OCI-LY3 (cell line): Measurements from ENCODE around the gene RABL6.
A peak's percentile ranks its signal among the peaks of the same experiment; 100 is the strongest.
"Not testable (repeated sequence)": the region's sequence is repeated elsewhere in the genome, so short reads cannot be mapped to it uniquely, and the experiment has no call there.

Experiments used
- H2AFZ ChIP-seq: fragments of 200-600, 300-600 bp; shearing (Covaris generic); 2 replicates; pipeline ENCODE4 v1.6.0; 2014; ENCODE audit warnings: antibody characterized with exemption, low read depth, low read length
- H3K27ac ChIP-seq: fragments of 200-600, 300-600 bp; sonication (generic); 2 replicates; pipeline ENCODE4 v1.5.1; 2014; ENCODE audit warnings: mild to moderate bottlenecking, low read length, moderate library complexity, mixed read lengths
- H3K27me3 ChIP-seq: fragments of 200-600, 300-600 bp; sonication (generic); 2 replicates; pipeline ENCODE4 v1.6.1; 2014; ENCODE audit warnings: low read depth, low read length, mixed read lengths
- H3K36me3 ChIP-seq: fragments of 200-600, 300-600 bp; sonication (generic); replicated peaks from 2 replicates; pipeline ENCODE3; 2014; ENCODE audit warnings: low read depth, low read length, mixed read lengths
- H3K4me1 ChIP-seq: fragments of 300-600, 200-600 bp; sonication (generic); 2 replicates; pipeline ENCODE4 v1.6.1; 2014; ENCODE audit warnings: low read length, mixed read lengths
- H3K4me2 ChIP-seq: fragments of 200-600, 300-600 bp; sonication (generic); 2 replicates; pipeline ENCODE4 v1.6.1; 2014; ENCODE audit warnings: low read length, mixed read lengths
- H3K4me3 ChIP-seq: fragments of 300-600, 200-600 bp; sonication (generic); 2 replicates; pipeline ENCODE4 v1.5.1; 2014; ENCODE audit warnings: antibody characterized with exemption, mild to moderate bottlenecking, low read length, moderate library complexity
- H3K79me2 ChIP-seq: fragments of 300-600, 200-600 bp; shearing (Covaris generic); 2 replicates; pipeline ENCODE4 v1.6.1; 2014; ENCODE audit warnings: mild to moderate bottlenecking, low read length, mixed read lengths
- H3K9ac ChIP-seq: fragments of 300-600, 200-600 bp; shearing (Covaris generic); 2 replicates; pipeline ENCODE4 v1.6.0; 2014; ENCODE audit warnings: mild to moderate bottlenecking, low read length, moderate library complexity
- H3K9me3 ChIP-seq: fragments of 200-600, 300-600 bp; shearing (Covaris generic); 2 replicates; pipeline ENCODE4 v1.6.1; 2014; ENCODE audit warnings: low read length, mixed read lengths; ENCODE audit not compliant: insufficient read depth
- H4K20me1 ChIP-seq: fragments of 200-600, 300-600 bp; sonication (generic); 2 replicates; pipeline ENCODE4 v1.6.1; 2016; ENCODE audit warnings: low read length, mixed read lengths; ENCODE audit not compliant: insufficient read depth
- EZH2phosphoT487 ChIP-seq: fragments of 200-600 bp; shearing (Covaris generic); IDR thresholded peaks from 2 replicates; pipeline ENCODE4 v1.6.1; 2018; ENCODE audit warnings: antibody characterized with exemption, mixed run types, low read depth
- TF ChIP-seq, protein P1 (sequence below): fragments of 200-600, 300-600 bp; sonication (generic); IDR thresholded peaks from 2 replicates; pipeline ENCODE4 v1.5.1; 2014; ENCODE audit warnings: antibody characterized with exemption, low read length, low read depth

Gene RABL6

GRCh38 chr9:136839229-136840139, 31.7 kb downstream of the RABL6 start:
- Histone ChIP-seq H3K9ac (no peak overlapping the region), H3K27ac (no peak overlapping the region), H2AFZ (no peak overlapping the region), H3K4me3 (no peak overlapping the region), H3K9me3 (no peaks in the 10 kb centered on the region), H4K20me1 (no peaks in the 10 kb centered on the region), H3K79me2 (no peaks in the 10 kb centered on the region), H3K36me3 (peaks cover 9% of the 10 kb centered on the region), H3K4me2 (no peak overlapping the region), H3K27me3 (no peaks in the 10 kb centered on the region), H3K4me1 (peaks cover 7% of the 10 kb centered on the region)
- TF ChIP-seq EZH2phosphoT487: no peak
- TF ChIP-seq, protein P1, sequence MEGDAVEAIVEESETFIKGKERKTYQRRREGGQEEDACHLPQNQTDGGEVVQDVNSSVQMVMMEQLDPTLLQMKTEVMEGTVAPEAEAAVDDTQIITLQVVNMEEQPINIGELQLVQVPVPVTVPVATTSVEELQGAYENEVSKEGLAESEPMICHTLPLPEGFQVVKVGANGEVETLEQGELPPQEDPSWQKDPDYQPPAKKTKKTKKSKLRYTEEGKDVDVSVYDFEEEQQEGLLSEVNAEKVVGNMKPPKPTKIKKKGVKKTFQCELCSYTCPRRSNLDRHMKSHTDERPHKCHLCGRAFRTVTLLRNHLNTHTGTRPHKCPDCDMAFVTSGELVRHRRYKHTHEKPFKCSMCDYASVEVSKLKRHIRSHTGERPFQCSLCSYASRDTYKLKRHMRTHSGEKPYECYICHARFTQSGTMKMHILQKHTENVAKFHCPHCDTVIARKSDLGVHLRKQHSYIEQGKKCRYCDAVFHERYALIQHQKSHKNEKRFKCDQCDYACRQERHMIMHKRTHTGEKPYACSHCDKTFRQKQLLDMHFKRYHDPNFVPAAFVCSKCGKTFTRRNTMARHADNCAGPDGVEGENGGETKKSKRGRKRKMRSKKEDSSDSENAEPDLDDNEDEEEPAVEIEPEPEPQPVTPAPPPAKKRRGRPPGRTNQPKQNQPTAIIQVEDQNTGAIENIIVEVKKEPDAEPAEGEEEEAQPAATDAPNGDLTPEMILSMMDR: no peak

DNA sequence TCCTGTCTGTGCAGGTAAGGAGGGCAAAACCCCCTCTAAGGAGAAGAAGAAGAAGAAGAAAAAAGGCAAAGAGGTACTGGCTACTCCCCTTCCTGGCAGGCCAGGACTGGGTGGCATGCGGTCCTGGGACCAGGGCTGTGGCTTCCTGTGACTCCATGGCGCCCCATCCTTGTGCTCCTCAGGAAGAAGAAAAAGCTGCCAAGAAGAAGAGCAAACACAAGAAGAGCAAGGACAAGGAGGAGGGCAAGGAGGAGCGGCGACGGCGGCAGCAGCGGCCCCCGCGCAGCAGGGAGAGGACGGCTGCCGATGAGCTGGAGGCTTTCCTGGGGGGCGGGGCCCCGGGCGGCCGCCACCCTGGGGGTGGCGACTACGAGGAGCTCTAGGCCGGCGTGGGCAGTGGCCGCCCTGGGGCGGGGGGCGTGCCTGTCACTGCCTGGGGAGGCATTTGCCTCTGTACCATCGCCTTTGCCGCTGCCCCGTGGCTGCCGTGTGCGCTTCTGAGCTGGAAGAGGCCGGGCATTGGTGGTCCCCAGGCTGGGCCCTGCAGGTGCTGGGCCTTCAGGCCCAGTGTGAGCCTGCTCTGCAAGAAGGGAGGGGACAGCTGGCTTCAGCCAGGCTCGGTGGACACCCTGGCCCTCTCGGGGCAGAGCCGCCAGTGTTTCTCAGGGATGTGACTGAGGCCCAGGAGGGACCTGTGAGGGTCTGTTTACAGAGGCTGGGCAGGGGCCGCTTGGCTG, 32.6 kb downstream of the RABL6 start:
- no peaks in the 10 kb centered on the region for H3K79me2 ChIP-seq
- no peak overlapping the region for H3K4me2 ChIP-seq
- peaks cover 7% of the 10 kb centered on the region for H3K4me1 ChIP-seq
- H3K9me3 ChIP-seq: no peaks in the 10 kb centered on the region
- no peak overlapping the region for H2AFZ ChIP-seq
- H3K27ac ChIP-seq: no peak overlapping the region
- no peak overlapping the region for H3K4me3 ChIP-seq
- H3K27me3 ChIP-seq: no peaks in the 10 kb centered on the region
- TF ChIP-seq, protein P1: no peak
- H3K36me3 ChIP-seq: peaks cover 9% of the 10 kb centered on the region
- H4K20me1 ChIP-seq: no peaks in the 10 kb centered on the region
- H3K9ac ChIP-seq: no peak overlapping the region

DNA sequence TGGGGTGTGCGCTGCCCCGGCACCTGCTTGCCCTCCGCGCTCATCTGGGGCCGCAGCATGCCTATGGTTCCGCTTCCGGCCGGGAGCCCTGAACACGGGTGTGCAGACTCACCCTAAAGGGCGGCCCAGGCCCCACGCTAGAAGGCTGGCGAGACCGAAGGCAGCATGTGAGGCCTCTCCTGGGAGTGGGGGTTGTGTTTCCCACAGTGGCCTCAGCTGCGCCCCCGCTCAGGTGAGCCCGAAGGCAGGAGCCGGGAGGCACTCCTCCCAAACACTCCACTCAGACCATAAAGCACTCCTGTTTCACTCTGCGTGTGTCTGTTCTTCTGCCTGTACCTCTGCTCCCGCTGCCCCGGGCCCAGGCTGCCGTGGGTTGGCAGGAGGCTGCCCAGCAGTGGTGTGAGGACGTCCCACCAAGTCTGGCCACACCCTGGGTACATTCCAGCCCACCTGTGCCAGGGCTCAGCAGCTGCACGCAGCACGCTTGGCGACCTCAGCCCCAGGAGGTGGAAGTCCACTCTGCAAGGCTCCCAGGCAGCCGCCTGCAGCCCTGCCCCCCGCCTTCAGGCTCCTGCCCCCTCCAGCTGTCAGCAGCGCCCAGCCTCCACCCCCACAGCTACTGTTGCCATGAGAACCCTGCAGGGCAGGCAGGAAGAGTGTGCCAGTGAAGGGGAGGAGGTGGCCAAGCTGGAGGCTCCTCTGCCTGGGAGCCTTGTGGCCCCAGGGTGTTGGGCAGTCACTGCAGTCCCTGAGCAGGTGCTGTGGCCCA, 33.3 kb downstream of the RABL6 start:
- H3K9me3 ChIP-seq: no peaks in the 10 kb centered on the region
- H3K36me3 ChIP-seq: peaks cover 9% of the 10 kb centered on the region
- no peak overlapping the region for H3K4me2 ChIP-seq
- no peaks in the 10 kb centered on the region for H4K20me1 ChIP-seq
- no peak overlapping the region for H3K4me3 ChIP-seq
- no peaks in the 10 kb centered on the region for H3K27me3 ChIP-seq
- no peak overlapping the region for H3K27ac ChIP-seq
- TF ChIP-seq, protein P1: no peak
- no peak for TF ChIP-seq EZH2phosphoT487
- no peaks in the 10 kb centered on the region for H3K79me2 ChIP-seq
- peaks cover 7% of the 10 kb centered on the region for H3K4me1 ChIP-seq
- no peak overlapping the region for H3K9ac ChIP-seq
- H2AFZ ChIP-seq: no peak overlapping the region

GRCh38 chr9:136841646-136842379, 34.1 kb downstream of the RABL6 start:
- H3K27me3 ChIP-seq, H3K9ac ChIP-seq, H2AFZ ChIP-seq, H3K27ac ChIP-seq, H4K20me1 ChIP-seq, H3K9me3 ChIP-seq, H3K36me3 ChIP-seq, H3K79me2 ChIP-seq, H3K4me1 ChIP-seq: not testable (repeated sequence)
- peak overlapping the region; percentile 93 for H3K4me3 ChIP-seq
- peak overlapping the region; percentile 98 for H3K4me2 ChIP-seq
